Measurements from ENCODE around the gene AUTS2. TPM values are rescaled to one million over a fixed set of nuclear protein-coding genes. Genes with fewer than 3 reads are reported as not detected.

Gene AUTS2
- total and polyA plus RNA-seq, 10 of the 15 experiments (the other 5 are each of a cell fraction or from before 2014, with no cell fraction given): 6.4 to 55.6 (median 21.6) TPM

DNA sequence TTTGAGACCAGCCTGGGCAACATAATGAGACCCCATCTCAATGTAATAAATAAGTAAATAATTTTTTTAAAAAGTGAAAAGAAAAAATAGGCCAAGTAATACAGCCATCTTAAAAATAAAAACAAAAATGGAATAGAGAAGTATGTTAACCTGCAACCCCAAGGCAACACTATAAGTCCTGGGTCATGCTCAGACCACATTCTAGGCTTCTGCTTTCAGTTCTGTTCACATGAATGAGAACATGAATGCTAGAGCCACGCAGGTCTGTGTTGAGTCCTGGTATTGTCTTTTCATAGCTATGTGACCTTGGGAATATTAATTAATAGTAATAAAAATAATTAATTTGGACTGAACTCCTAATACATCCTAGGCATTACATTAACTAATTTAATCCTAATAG lies 284.0 kb downstream of the AUTS2 start:
- DNase-seq (ENCODE audit: low read depth, low spot score) (no peak), FAIRE-seq (peak; percentile 74), ATAC-seq (peak; percentile 84)
- CTCF ChIA-PET: interaction anchor here (2.1 kb wide), 1 partner anchor 40 kb away, joined by 4 read pairs; no protein-coding TSS in a partner anchor
- Histone ChIP-seq H3K79me2 (ENCODE audit: control insufficient read depth, insufficient read depth, low read length) (peaks cover 2% of the 10 kb centered on the region), H3K9me3 (replicated peaks; ENCODE audit: control insufficient read depth, insufficient read depth, low read length) (no peaks in the 10 kb centered on the region), H3K27ac (ENCODE audit: control insufficient read depth, insufficient read depth) (peak overlapping the region; percentile 11; the same call in 1 of the 2 replicates), H3K9ac (ENCODE audit: control insufficient read depth, insufficient read depth, low read length) (no peak overlapping the region), H4K20me1 (ENCODE audit: control insufficient read depth, insufficient read depth) (no peaks in the 10 kb centered on the region), H2AFZ (ENCODE audit: control insufficient read depth, low read depth, low read length) (no peak overlapping the region), H3K4me2 (ENCODE audit: control insufficient read depth, insufficient read depth) (no peak overlapping the region), H3K4me3 (no peak overlapping the region), H3K27me3 (replicated peaks in 1 of 2; ENCODE audit: control insufficient read depth in 2 of 2, insufficient read depth in 2 of 2, low read length in 1 of 2) (no peaks in the 10 kb centered on the region), H3K36me3 (ENCODE audit: control insufficient read depth in 2 of 2, insufficient read depth in 2 of 2, low read length in 1 of 2) (0 out of 4 replicates have a peak, but pooled peaks cover 0 to 5% of the 10 kb centered on the region in 2 experiments), H3K4me1 (ENCODE audit: control insufficient read depth, insufficient read depth, low read length) (peaks cover 22% of the 10 kb centered on the region)
- SMC1A ChIA-PET (ENCODE audit: uncharacterized antibody, unreplicated experiment): interaction anchor here (0.8 to 1.3 kb wide), 2 partner anchors 49 to 58 kb away, joined by 3 read pairs; no protein-coding TSS in a partner anchor
- no TSS peak for BruUV-seq (replicated peaks)
- POLR2A ChIA-PET: no interaction called here
- 0% methylated on average over 1 of the region's 1 CpG for WGBS (ENCODE audit: insufficient coverage, insufficient replicate concordance, low lambda C conversion rate, missing lambda C conversion rate)
- RAD21 ChIA-PET (ENCODE audit: unreplicated experiment): interaction anchor here (1.2 to 3.6 kb wide), 3 partner anchors 43 to 58 kb away, joined by 3 to 16 read pairs (median 4); no protein-coding TSS in a partner anchor
- intact Hi-C loops (cut with micrococcal nuclease; ENCODE audit: unreplicated experiment) (loop anchor here (2.0 kb wide), 1 partner anchor 37 kb away; no protein-coding TSS in a partner anchor), in situ Hi-C loops (cut with MboI) (no loop called here)
- TF ChIP-seq BCL3 (IDR thresholded peaks at IDR 0.05; ENCODE audit: borderline replicate concordance, insufficient read depth, low read depth, low read length, poor library complexity, severe bottlenecking) (peak; percentile 27), MEF2B (IDR thresholded peaks at IDR 0.05; ENCODE audit: partially characterized antibody, poor library complexity, severe bottlenecking) (peak; percentile 24), ZNF687 (IDR thresholded peaks at IDR 0.05) (peak; percentile 41; the same call in 1 of the 2 replicates), MXI1 (IDR thresholded peaks at IDR 0.05; ENCODE audit: low read depth, low read length) (no peak), NR2C1 (IDR thresholded peaks at IDR 0.05) (no peak), STAT1 (conservative IDR thresholded peaks at IDR 0.05) (no peak), ATF2 (IDR thresholded peaks at IDR 0.05; ENCODE audit: low read length) (peak; percentile 46; the same call in 1 of the 2 replicates), IKZF2 (IDR thresholded peaks at IDR 0.05) (no peak), NR2F1 (conservative IDR thresholded peaks at IDR 0.05) (0 out of 2 replicates have a peak, but pooled peaks have one; percentile 9), RUNX3 (IDR thresholded peaks at IDR 0.05; ENCODE audit: low read length) (peak; percentile 72), TCF12 (IDR thresholded peaks at IDR 0.05; ENCODE audit: low read depth, low read length) (no peak), SPI1 (IDR thresholded peaks at IDR 0.05; ENCODE audit: borderline replicate concordance, insufficient read depth, low read depth, low read length) (peak; percentile 69), MTA2 (IDR thresholded peaks at IDR 0.05; ENCODE audit: low read depth) (no peak), NFIC (IDR thresholded peaks at IDR 0.05; ENCODE audit: low read depth, low read length) (0 out of 2 replicates have a peak, but pooled peaks have one; percentile 31)
- TF ChIP-seq, protein P1, sequence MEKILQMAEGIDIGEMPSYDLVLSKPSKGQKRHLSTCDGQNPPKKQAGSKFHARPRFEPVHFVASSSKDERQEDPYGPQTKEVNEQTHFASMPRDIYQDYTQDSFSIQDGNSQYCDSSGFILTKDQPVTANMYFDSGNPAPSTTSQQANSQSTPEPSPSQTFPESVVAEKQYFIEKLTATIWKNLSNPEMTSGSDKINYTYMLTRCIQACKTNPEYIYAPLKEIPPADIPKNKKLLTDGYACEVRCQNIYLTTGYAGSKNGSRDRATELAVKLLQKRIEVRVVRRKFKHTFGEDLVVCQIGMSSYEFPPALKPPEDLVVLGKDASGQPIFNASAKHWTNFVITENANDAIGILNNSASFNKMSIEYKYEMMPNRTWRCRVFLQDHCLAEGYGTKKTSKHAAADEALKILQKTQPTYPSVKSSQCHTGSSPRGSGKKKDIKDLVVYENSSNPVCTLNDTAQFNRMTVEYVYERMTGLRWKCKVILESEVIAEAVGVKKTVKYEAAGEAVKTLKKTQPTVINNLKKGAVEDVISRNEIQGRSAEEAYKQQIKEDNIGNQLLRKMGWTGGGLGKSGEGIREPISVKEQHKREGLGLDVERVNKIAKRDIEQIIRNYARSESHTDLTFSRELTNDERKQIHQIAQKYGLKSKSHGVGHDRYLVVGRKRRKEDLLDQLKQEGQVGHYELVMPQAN (conservative IDR thresholded peaks at IDR 0.05): no peak

All from GM12878 (cell line).